Heart left ventricle (tissue), 13 donors: ENCODE results near the gene RAB1B.

Source experiments
- POLR2A ChIP-seq, 2 donors: fragments of 450-650 bp; IDR thresholded peaks; one replicate each; pipeline ENCODE4 v1.6.1; 2017; ENCODE audit warnings: antibody characterized with exemption in 2 of 2, mild to moderate bottlenecking in 2 of 2, moderate library complexity in 2 of 2
- TF ChIP-seq, protein P1 (sequence below), 12 donors: fragments of 200-600 bp; sonication (generic) in 4 of 12; IDR thresholded peaks; one replicate each; pipeline versions ENCODE4 v1.5.0 to v1.8.0; 2018 to 2022; ENCODE audit warnings: antibody characterized with exemption in 12 of 12, mild to moderate bottlenecking in 5 of 12
- donor health status: ischemic (EF 13 %, LVEDD 7.1; RV severe dilation, severe dysfunction).
- donor health status: DM: no; HTN: yes; CAD: no.
- donor health status: DM: no; HTN: no; CAD: no.
- donor health status: ischemic (EF 25% LVEDD 6.9; RV normal size, moderate dysfunction).
- donor health status: ischemic (EF 25% LVEDD 5.7; RV mildly dilated, moderate dysfunction).
- donor health status: ischemic (EF 35%, LVEDD 5.7; RV mildly dilated, moderate dysfunction).
- donor health status: nonischemic (EF 11% LVEDD 7.7; RV severe dilation, severe dysfunction).
- donor health status: DM: yes; HTN: yes; CAD: no.
- donor health status: PGD.
- donor health status: ischemic (EF 29% LVEDD 5.4; RV normal size, mild dysfunction).
- donor health status: nonischemic (EF 23%, LVEDD 6.1; RV moderate dilation, normal function).

DNA sequence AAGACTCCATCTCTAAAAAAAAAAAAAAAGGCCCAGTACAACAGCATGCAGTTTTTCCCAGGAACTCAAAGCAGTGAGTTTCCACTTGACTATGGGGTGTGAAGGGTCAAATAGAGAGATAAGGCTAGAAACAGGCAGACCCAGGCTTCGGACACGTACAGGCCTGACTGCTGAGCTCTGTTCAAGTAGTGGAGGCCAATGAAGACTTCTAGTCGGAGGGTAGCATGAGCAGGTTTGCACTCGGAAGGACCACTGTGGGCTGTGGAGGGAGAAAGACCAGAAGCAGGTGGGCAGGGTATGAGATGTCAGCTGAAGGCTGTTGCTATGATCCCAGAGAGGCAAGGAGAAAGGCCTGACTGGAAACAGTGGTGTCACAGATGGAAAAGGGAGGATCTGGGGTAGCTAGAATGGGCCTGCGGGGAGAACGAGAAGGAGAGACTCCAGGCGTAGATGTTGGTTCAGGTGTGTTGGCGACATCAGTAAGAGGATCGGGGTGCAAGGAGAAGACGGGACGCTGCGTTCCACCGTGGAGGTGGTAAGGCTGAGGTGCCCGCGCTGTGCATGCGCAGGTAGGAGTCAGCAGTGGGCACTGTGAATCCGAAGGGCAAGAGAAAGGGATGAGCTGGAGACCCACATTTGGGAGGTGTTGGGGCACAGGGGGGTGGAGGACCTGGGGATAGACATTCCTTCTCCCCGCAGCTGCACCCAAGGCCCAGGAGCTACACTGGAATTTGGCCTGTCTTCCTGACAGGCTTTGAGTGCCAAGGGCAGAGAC lies 49.4 kb upstream of the RAB1B start:
- no peak for TF ChIP-seq POLR2A (IDR thresholded peaks at IDR 0.05)
- TF ChIP-seq, protein P1, sequence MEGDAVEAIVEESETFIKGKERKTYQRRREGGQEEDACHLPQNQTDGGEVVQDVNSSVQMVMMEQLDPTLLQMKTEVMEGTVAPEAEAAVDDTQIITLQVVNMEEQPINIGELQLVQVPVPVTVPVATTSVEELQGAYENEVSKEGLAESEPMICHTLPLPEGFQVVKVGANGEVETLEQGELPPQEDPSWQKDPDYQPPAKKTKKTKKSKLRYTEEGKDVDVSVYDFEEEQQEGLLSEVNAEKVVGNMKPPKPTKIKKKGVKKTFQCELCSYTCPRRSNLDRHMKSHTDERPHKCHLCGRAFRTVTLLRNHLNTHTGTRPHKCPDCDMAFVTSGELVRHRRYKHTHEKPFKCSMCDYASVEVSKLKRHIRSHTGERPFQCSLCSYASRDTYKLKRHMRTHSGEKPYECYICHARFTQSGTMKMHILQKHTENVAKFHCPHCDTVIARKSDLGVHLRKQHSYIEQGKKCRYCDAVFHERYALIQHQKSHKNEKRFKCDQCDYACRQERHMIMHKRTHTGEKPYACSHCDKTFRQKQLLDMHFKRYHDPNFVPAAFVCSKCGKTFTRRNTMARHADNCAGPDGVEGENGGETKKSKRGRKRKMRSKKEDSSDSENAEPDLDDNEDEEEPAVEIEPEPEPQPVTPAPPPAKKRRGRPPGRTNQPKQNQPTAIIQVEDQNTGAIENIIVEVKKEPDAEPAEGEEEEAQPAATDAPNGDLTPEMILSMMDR (IDR thresholded peaks at IDR 0.05) = no peak
